ENCODE measurements around the gene TUBB.

The TUBB gene

GRCh38 chr6:30767158-30767943, 47.2 kb downstream of the TUBB start:
- Histone ChIP-seq H3K27ac (no peak overlapping the region), H3K4me3 (no peak overlapping the region)

- Histone ChIP-seq H3K4me3 (no peak overlapping the region), H3K27ac (peak overlapping the region in 2 of 21 experiments; percentile 84 to 85)
Measured at GRCh38 chr6:30767944-30768301, 47.8 kb downstream of the TUBB start.

- peak overlapping the region in 17 of 21 experiments; percentile 5 to 88 (median 72) for H3K27ac ChIP-seq
- no peak overlapping the region for H3K4me3 ChIP-seq
Measured at GRCh38 chr6:30768634-30769087, 48.5 kb downstream of the TUBB start.

GRCh38 chr6:30769088-30769852, 49.1 kb downstream of the TUBB start:
- Histone ChIP-seq H3K27ac (peak overlapping the region in 18 of 21 experiments; percentile 5 to 88 (median 72)), H3K4me3 (no peak overlapping the region)

- Histone ChIP-seq H3K27ac (peak overlapping the region in 15 of 21 experiments; percentile 5 to 85 (median 63)), H3K4me3 (no peak overlapping the region)
Measured at GRCh38 chr6:30769853-30770524, 49.8 kb downstream of the TUBB start.

- H3K27ac ChIP-seq: peak overlapping the region in 10 of 21 experiments; percentile 5 to 85 (median 70)
Measured at GRCh38 chr6:30770592-30770991, 50.4 kb downstream of the TUBB start.

GRCh38 chr6:30774701-30775100, 54.5 kb downstream of the TUBB start:
- H3K27ac ChIP-seq: no peak overlapping the region
- H3K4me3 ChIP-seq: no peak overlapping the region

More at GRCh38 chr6:30770592-30770991, 50.4 kb downstream of the TUBB start:
- H3K4me3 ChIP-seq: no peak overlapping the region
